IPS-NIHi7 (cell line): ENCODE results near the gene BHMT2.
A peak's percentile ranks its signal among the peaks of the same experiment; 100 is the strongest.

Source experiments
- DNase-seq: peaks from one replicate; pipeline ENCODE4 v3.0.0; 2012; ENCODE audit warnings: mixed read lengths; ENCODE audit errors: extremely low spot score

The BHMT2 gene

DNA sequence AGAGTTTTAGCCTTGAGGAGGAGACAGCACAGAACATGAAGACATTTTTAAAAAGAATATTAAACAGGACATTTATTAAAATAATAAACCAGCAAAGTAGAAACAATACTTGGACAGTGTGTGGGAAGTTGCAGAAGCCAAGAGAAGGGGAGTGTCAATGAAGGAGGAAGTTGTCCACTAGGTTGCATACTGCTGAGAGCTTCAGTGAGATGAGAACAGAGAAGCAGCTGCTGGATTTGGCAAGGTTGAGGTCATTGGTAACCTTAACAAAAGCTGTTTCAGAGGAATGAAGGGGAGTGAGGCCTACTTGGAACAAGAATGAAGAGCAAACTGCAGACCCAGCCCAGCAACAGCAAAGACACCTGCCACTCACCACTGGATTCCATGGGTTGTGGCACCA is 53.4 kb downstream of the BHMT2 start:
- no peak for DNase-seq

DNA sequence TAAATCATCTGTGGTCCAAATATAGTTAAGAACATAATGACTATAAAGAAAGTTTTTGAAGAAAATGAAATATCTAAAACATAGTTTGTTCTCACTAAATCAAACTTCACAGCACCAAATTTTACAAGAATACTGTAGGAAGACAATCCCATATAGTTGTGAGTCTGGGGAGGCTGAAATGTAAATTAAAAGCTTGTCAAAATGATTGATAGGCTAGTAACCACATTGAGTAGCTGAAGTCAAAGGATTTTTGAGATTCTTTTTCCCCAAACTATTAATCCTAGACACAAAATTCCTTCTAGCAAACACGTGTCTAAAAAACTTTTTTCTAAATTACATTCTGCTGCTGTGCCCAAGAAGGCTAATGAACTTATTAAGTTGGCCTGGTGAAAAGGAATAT is 55.0 kb downstream of the BHMT2 start:
- DNase-seq: no peak

DNA sequence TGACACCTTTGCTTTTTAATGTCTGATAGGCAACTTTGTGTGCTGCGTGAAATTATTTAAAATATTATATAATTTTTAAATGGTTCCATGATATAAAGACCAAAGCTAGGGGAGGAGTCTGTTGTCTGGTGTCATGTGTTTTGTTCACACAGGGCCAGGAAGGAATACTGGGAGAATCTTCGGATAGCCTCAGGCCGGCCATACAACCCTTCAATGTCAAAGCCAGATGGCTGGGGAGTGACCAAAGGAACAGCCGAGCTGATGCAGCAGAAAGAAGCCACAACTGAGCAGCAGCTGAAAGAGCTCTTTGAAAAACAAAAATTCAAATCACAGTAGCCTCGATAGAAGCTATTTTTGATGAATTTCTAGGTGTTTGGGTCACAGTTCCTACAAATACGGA is 61.2 kb downstream of the BHMT2 start:
- DNase-seq: no peak

DNA sequence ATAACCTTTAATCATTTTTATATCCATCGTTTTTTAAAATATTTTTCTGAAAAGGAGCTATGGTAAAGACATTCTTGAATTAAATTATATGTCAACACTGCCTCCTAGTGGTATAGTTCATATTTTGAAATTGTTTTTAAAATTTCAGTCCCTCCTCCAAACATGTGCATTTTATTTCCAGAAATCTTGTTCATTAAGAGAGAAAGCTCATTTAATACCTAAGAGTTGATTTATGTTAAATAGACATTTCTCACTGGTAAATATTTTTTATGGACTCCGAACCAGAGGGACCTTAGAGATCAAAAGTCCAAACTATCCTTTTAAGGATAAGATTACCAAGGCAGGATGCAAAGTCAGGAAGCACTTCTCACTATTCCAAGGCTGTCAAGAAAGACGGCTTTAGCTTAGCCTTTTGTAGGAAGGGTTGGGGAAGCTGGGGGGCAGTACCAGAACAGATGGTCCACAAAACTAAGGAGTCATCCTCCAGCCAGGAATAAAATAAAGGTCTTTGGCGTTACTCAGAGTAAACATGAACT is 63.6 kb downstream of the BHMT2 start:
- no peak for DNase-seq

DNA sequence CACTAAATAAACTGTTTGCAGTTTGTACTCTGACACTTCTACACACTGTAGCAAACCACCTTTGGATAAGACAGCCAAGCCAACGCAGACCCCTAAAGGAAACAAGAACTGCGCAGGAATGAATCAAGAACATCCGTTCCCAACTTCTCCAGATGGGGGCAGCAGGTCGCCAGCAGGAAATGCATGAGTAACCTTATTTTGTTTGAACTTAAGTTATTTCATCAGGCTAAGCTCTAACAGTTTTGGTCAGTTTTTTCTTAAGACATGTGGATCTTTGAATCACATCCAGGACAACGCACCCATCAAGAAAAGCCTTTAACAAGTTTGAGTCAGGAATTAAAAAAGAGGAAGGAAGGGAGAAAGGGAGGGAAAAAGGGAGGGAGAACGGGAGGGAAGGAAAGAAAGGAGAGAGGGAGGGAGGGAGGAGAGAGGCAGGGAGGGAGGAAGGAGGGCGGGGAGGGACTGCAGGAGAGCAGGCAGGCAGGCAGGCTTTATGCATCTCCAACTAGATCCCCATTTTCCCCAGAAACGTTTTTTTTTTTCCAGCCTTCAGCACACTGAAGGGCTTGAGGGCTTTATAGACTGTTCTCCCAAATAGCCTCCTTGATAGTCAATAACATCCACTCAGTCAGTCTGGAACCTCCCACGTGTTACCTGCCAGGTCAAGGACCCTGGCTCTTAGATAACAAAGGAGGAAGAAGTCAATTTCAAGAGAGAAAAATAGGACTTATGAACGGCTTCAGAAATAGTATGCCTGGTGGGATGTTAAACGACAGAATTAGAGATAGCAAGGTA is 64.3 kb downstream of the BHMT2 start:
- DNase-seq: peak; percentile 58

DNA sequence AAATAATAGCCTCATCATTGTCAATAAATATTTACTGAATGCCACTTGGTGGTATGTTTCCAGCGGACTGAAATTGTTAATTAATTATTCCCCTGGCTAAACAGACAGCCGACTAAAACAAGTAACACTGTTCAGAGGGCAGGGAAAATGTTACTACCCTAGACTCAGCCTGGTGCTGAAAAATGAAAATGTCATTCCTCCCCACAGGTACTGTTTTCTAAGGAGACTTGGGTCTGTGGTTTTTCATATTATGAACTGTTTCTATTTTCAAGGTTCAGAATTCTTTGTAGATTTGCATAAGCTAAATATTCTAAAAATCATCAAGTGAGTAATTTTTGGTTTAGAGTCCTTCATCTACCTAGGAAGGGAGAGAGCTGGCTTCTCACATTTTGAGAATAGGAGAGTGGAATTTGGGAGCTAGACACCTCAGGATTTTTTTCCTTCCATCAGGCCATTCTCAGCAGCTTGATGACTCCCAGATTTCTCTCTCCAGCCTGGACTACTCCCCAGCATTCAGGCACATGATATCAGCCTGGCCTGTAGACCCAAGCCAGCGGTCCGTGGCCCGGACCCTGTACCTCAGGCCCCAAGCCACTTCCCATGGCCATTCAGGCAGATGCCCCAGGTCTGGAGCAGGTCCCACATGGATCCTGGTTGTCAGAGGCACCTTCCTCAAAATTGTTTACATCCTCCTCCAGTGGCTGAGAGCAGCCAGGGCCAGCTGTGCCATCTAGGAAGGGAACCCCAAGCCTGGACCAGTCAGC is 66.4 kb downstream of the BHMT2 start:
- DNase-seq: no peak

DNA sequence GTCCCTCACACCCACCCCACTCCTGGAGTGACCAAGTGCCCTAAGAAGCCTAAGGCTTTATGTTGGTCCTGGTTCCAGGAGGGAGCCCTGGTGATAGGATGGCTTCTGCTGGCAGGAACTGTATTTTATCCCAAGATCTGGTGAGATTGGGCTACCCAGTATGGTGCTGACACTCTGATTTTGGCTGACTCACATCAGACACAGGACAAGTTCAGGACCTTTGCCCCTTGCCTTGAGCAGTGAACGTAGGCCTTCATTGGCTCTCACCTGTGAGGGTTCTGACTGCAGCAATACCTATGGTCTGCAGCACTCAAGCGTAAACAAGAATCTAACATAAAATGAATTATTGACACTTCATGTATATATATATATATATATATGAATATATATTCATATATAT is 67.1 kb downstream of the BHMT2 start:
- no peak for DNase-seq
